Embryonic facial prominence (tissue), 1 donor: Measurements from ENCODE around the gene PIP5K1C.

Experiments
- DNase-seq: peaks from one replicate; pipeline ENCODE4 v3.0.0-alpha.2; 2016; ENCODE audit errors: extremely low spot score

Gene PIP5K1C

GRCh38 chr19:3721887-3722442, 21.7 kb upstream of the PIP5K1C start:
- no peak for DNase-seq

GRCh38 chr19:3721131-3721886, 21.0 kb upstream of the PIP5K1C start:
- DNase-seq, result no peak

- no peak for DNase-seq
These were observed 20.2 kb upstream of the PIP5K1C start for GRCh38 chr19:3720349-3720917.

- DNase-seq, result no peak
These were observed 19.6 kb upstream of the PIP5K1C start for GRCh38 chr19:3719868-3720267.

GRCh38 chr19:3716147-3716668, 15.9 kb upstream of the PIP5K1C start:
- no peak for DNase-seq

- DNase-seq, result no peak
These were observed 12.7 kb upstream of the PIP5K1C start for GRCh38 chr19:3712663-3713611.

GRCh38 chr19:3710265-3710812, 10.1 kb upstream of the PIP5K1C start:
- no peak for DNase-seq

GRCh38 chr19:3708207-3708931, 8.1 kb upstream of the PIP5K1C start, which contains the start of gene TJP3:
Gene TJP3, plus strand, starts transcription at chr19:3708384. Its CDS starts 20,049 bp downstream, at chr19:3728433.
- DNase-seq, result no peak

GRCh38 chr19:3707868-3708206, 7.6 kb upstream of the PIP5K1C start:
- DNase-seq, result no peak

- no peak for DNase-seq
These were observed 932 bp upstream of the PIP5K1C start for GRCh38 chr19:3701200-3701599.

- DNase-seq, result no peak
These were observed 477 bp downstream of the PIP5K1C start for GRCh38 chr19:3699741-3700241.

GRCh38 chr19:3698974-3699740, 1.1 kb downstream of the PIP5K1C start:
- no peak for DNase-seq

- no peak for DNase-seq
These were observed 1.8 kb downstream of the PIP5K1C start for GRCh38 chr19:3698386-3698950.

- DNase-seq, result no peak
These were observed 2.4 kb downstream of the PIP5K1C start for GRCh38 chr19:3697671-3698385.

- no peak for DNase-seq
These were observed 3.2 kb downstream of the PIP5K1C start for GRCh38 chr19:3697094-3697493.

GRCh38 chr19:3696660-3696995, 3.6 kb downstream of the PIP5K1C start:
- DNase-seq, result no peak

GRCh38 chr19:3695986-3696659, 4.1 kb downstream of the PIP5K1C start:
- DNase-seq, result no peak

- no peak for DNase-seq
These were observed 5.0 kb downstream of the PIP5K1C start for GRCh38 chr19:3695124-3695733.
